Measurements from ENCODE around the gene CCSER2. TPM values are rescaled to one million over a fixed set of nuclear protein-coding genes. Genes with fewer than 3 reads are reported as not detected.
A peak's percentile ranks its signal among the peaks of the same experiment; 100 is the strongest.
"Not testable (repeated sequence)": the region's sequence is repeated elsewhere in the genome, so short reads cannot be mapped to it uniquely, and the experiment has no call there.

The CCSER2 gene
- polyA plus RNA-seq, 4 donors, result 26.7 to 39.4 (median 35.2) TPM

DNA sequence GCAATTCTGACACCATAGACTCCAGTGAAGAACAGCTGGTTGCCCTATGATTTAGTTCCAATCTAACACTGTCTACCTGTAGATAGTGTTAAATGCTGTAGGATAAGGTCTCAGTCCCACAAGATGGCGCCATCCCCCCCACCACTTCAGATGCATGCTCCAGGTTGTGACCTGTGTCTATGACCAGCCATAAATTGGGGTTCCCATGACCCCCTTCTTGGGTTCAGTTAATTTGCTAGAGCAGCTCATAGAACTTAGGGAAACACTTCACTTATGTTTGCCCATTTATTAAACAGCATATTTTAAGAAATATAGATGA, 13.1 kb downstream of the CCSER2 start:
- no peak for DNase-seq (ENCODE audit: low read depth in 4 of 4, low spot score in 3 of 4)

- DNase-seq (ENCODE audit: low read depth in 4 of 4, low spot score in 3 of 4), result no peak
Observed at GRCh38 chr10:84341983-84342382, 13.6 kb downstream of the CCSER2 start.

DNA sequence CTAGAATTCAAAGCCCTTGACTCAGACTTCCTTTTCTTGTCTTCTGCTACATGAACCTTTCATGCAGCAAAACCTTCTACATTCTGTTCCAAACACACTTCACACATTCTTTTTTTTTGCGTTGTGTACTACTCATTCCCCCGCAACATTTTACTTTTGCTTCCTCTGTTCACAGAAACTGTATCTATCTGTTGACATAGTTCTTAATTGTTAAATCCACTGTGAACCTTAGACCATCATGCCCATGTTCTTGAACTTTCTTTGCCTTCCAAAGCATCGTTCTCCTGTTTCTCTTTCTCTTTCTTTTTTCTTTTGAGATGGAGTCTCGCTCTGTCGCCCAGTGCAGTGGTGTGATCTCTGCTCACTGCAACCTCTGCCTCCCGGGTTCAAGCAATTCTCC, 14.2 kb downstream of the CCSER2 start:
- no peak for DNase-seq (ENCODE audit: low read depth in 4 of 4, low spot score in 3 of 4)

DNA sequence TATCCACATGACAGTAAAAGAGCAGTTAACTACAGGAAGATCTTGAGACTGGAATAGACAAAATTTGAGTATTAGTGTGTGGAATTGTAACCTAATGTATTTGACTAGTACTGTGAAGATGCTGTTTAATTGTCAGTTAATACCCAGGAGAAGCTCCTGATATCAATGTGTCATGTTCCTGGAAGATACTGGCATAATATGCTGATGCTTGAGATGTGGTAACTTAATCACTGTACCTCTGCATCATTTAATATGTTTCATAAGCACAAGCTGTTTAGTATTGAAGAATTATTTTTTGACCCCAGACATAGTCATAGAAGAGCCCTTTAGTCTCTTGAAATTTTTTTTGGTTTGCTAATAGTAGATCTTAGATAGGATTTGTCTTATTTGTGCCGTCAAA, 15.4 kb downstream of the CCSER2 start:
- no peak for DNase-seq (ENCODE audit: low read depth in 4 of 4, low spot score in 3 of 4)

DNA sequence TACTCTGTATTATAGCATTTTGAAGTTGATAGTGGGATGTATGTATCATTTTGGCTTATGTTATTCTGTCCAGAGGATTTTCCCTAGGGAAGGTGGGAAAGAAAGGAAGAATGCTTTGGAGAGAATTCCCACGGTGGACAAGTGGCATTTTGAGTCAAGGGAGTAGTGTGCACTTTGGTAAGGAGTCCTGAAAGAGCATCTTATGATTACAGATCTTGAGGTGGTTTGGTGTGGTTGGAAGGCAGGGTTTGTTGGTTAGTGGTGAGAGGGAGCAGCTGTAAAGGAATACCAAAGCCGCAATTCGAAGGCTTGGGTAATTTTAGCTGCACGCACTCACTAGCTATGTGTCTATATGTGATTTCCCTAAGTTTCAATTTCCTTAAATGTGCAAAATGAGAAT, 16.1 kb downstream of the CCSER2 start:
- DNase-seq (ENCODE audit: low read depth in 4 of 4, low spot score in 3 of 4), result no peak

GRCh38 chr10:84347575-84348002, 19.2 kb downstream of the CCSER2 start:
- not testable (repeated sequence) for DNase-seq (ENCODE audit: low read depth in 4 of 4, low spot score in 3 of 4)

GRCh38 chr10:84348447-84348846, 20.1 kb downstream of the CCSER2 start:
- no peak for DNase-seq (ENCODE audit: low read depth in 4 of 4, low spot score in 3 of 4)

GRCh38 chr10:84348860-84349259, 20.5 kb downstream of the CCSER2 start:
- DNase-seq (ENCODE audit: low read depth in 4 of 4, low spot score in 3 of 4), result no peak

DNA sequence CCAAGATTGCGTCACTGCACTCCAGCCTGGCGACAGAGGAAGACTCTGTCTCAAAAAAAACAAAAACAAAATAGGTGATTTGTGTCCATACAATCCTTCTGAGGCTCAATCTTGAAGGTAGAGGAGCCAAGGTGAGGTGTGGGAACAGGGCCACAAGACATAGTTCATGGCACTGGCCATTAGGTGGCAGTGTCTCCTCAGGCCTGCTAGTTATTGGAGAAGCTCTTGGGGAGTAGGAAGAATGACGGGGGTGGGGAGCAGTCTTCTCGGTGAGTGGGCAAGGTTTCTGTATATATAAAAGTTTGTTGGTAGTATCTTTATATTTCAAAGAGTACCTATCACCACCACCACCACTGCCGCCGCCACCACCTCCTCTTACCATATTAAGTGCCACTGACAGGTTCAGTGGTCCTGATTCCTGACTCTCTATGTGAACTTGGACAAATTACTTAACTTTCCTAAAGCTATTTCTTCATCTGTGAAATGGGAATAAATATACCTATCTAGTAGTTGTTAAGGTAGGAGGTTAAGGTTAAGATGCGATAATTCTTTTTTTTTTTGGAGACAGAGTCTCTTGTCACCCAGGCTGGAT, 24.0 kb downstream of the CCSER2 start:
- peak in 1 of 4 donors; percentile 6 for DNase-seq (ENCODE audit: low read depth in 4 of 4, low spot score in 3 of 4)

DNA sequence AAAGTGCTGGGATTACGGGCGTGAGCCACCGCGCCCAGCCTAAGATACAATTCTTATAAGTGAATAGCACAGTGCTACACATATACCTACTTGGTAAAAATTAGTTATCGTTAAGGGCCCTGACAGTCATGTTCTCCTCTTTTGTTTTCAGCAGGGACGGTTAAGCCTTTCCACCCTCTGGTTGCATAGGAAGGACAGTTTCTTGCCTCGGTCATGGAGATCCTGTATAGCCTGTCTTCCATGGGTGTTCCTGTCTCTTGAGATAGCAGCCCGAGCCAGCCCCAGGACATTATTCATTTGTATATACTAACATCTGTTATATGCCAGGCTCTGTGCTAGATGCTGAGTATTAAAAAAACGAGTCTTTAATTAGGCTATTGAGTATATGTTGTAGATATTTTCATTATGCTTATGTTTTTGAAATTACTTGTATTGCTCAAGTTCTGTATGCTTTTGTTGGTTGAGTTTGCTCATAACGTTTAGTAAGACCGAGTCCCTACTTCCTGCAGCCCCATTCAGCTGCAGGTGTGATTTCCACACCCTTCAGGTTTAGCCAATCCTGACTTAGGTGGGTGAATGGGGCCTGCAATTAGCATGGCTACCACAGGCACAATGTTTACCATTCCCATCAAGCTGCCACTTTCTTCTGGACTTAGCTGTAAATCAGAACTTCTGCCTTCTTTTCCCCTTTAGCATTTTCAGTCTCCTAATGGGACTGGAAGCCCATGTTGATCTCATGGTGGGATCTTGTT, 24.8 kb downstream of the CCSER2 start:
- DNase-seq (ENCODE audit: low read depth in 4 of 4, low spot score in 3 of 4), result no peak

- no peak for DNase-seq (ENCODE audit: low read depth in 4 of 4, low spot score in 3 of 4)
Observed at GRCh38 chr10:84354623-84355022, 26.2 kb downstream of the CCSER2 start.

- DNase-seq (ENCODE audit: low read depth in 4 of 4, low spot score in 3 of 4), result no peak
Observed at GRCh38 chr10:84355106-84355505, 26.7 kb downstream of the CCSER2 start.

DNA sequence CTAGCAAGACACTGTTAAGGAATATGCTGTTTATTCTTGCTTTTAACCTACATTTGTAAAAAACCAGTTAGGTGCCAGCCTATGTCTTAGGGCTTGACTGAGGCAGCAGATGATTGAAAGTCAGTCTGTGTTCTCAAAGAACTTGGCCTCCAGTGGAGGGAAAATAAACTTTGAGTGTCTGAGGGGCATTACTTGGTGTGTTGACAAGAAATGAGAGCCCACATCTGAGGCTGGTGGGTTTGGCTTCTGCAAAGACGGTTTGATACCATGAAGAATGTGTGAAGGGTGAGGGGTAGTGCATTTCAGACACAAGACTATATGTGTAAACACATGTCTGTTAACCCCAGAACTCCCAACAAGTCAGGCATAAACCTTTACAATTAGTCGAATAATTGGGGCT, 28.5 kb downstream of the CCSER2 start:
- DNase-seq (ENCODE audit: low read depth in 4 of 4, low spot score in 3 of 4), result no peak

- DNase-seq (ENCODE audit: low read depth in 4 of 4, low spot score in 3 of 4), result no peak
Observed at GRCh38 chr10:84358743-84359142, 30.4 kb downstream of the CCSER2 start.

- no peak for DNase-seq (ENCODE audit: low read depth in 4 of 4, low spot score in 3 of 4)
Observed at GRCh38 chr10:84360637-84361365, 32.4 kb downstream of the CCSER2 start.

- DNase-seq (ENCODE audit: low read depth in 4 of 4, low spot score in 3 of 4), result no peak
Observed at GRCh38 chr10:84365335-84365881, 37.0 kb downstream of the CCSER2 start.

DNA sequence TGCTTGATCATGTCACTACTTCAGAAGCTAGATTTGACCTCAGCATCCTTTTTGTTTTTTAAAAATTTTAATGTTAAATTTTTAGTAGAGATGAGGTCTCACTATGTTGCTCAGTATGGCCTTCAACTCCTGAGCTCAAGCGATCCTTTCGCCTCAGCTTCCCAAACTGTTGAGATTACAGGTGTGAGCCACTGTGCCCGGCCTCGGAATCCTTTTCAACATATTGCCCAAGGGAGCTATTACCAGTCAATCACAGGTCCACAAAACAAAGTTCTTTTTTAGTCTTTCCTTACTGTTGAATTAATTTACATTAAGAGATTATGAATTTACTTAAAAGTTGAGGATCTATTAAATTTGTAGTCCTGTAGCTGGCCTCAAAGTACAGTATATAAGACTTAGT, 37.7 kb downstream of the CCSER2 start:
- no peak for DNase-seq (ENCODE audit: low read depth in 4 of 4, low spot score in 3 of 4)

GRCh38 chr10:84367256-84367655, 38.9 kb downstream of the CCSER2 start:
- DNase-seq (ENCODE audit: low read depth in 4 of 4, low spot score in 3 of 4), result no peak

- DNase-seq (ENCODE audit: low read depth in 4 of 4, low spot score in 3 of 4), result no peak
Observed at GRCh38 chr10:84368828-84369227, 40.4 kb downstream of the CCSER2 start.

DNA sequence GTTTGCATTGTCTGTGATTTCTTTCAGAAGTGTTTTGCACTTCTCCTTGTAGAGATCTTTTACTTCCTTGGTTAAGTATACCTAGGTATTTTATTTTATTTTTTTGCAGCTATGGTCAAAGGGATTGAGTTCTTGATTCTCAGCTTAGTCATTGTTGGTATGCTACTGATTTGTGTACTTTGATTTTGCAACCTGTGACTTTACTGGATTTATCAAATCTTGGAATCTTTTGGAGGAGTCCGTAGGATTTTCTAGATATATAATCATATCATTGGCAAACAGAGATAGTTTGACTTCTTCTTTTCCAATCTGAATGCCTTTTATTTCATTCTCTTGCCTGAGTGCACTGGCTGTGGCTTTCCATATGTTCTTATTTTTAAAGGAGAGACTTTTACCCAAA, 41.9 kb downstream of the CCSER2 start:
- DNase-seq (ENCODE audit: low read depth in 4 of 4, low spot score in 3 of 4), result no peak

- DNase-seq (ENCODE audit: low read depth in 4 of 4, low spot score in 3 of 4), result no peak
Observed at GRCh38 chr10:84371944-84372343, 43.6 kb downstream of the CCSER2 start.

GRCh38 chr10:84373000-84373399, 44.6 kb downstream of the CCSER2 start:
- no peak for DNase-seq (ENCODE audit: low read depth in 4 of 4, low spot score in 3 of 4)

Measured in right renal pelvis (tissue), 4 donors.